Measurements from ENCODE around the gene CLSTN3.
A peak's percentile ranks its signal among the peaks of the same experiment; 100 is the strongest.

CLSTN3 gene

GRCh38 chr12:7125632-7126227 is 4.4 kb upstream of the CLSTN3 start:
- no peak for DNase-seq (ENCODE audit: low spot score)

DNA sequence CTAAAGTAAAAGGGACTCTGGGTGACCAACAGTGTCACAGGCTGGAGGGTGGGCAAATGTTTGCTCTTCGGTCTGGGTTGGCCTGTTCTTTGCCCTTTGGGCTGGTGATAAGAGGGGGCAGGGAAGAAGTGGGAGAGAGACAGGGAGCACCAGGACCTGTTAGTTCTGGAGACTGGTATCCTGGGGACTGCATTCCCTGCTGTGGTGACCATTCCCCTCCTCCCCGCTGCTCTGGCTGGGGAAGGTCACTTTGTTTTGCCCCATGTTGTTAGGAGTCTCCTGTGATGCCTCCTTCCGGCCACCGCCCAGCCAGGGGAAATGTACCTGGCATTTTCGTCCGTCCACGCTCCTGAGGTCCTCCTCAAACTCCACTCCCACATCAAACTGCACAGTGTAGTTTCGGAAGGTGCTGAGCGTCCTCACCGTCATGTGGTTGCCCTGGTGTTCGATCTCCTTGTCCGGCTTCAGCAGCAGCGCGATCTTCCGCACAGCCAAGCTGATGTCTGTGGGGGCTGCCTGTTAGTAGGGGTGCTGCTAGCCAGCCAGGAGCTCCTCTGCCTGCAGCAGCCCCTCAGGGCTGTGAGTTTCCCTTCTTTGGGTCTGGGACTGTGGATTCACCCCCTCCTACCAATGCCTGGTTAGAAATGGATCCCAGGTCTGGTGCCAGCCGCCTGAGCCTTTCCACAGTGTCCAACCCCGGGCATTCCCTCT is 2.1 kb upstream of the CLSTN3 start:
- DNase-seq (ENCODE audit: low spot score), result no peak

GRCh38 chr12:7128681-7129286 is 1.4 kb upstream of the CLSTN3 start, which contains the start of gene RBP5:
TSS of gene RBP5 (minus strand) at chr12:7128889. CDS start at chr12:7128775, 114 bp downstream.
- DNase-seq (ENCODE audit: low spot score), result no peak

- DNase-seq (ENCODE audit: low spot score), result no peak
Observed at GRCh38 chr12:7129287-7129871, 792 bp upstream of the CLSTN3 start.

GRCh38 chr12:7130701-7131501 is 730 bp downstream of the CLSTN3 start:
- DNase-seq (ENCODE audit: low spot score), result no peak

DNA sequence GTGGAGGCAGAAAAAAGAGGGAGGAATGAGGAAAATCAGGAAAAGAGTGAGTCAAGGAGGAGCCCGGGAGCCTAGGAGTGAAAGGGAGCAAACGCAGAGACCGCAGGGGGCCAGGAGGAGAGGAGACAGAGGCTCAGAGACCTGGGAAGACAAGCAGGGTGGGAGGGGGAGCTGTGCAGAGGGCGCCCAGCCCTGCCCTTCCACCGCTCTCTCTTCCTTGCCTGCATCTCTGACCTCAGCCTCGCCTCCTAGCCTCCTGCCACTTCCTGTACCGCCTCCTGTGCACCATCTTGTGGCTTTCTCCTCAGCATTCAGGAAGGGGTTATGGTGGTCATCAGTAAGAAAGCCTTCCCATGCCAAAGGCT is 1.3 kb downstream of the CLSTN3 start:
- no peak for DNase-seq (ENCODE audit: low spot score)

GRCh38 chr12:7134396-7135166 is 4.4 kb downstream of the CLSTN3 start:
- DNase-seq (ENCODE audit: low spot score), result no peak

DNA sequence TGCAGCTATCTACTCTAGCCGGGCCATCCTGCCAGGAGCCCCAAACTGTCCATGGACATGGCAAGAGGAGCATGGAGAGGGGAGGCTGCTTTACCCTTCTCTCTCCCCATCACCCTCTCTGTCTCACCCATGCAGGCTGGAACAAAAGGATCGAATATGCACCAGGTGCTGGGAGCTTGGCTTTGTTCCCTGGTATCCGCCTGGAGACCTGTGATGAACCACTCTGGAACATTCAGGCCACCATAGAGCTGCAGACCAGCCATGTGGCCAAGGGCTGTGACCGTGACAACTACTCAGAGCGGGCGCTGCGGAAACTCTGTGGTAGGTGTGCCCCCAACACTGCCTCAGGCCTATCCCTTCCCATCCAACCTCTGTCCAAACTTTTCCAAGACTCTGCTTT is 5.9 kb downstream of the CLSTN3 start:
- no peak for DNase-seq (ENCODE audit: low spot score)

DNA sequence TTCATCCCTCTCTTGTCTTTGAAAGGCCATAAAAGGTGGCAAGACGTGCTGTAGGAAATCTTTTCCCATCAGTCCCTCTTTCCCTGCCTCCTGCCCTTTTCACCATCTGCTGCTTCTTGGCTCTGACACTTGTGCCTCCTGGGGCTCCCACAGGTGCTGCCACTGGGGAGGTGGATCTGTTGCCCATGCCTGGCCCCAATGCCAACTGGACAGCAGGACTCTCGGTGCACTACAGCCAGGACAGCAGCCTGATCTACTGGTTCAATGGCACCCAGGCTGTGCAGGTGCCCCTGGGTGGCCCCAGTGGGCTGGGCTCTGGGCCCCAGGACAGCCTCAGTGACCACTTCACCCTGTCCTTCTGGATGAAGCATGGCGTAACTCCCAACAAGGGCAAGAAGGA is 6.5 kb downstream of the CLSTN3 start:
- DNase-seq (ENCODE audit: low spot score), result no peak

GRCh38 chr12:7137908-7138307 is 7.7 kb downstream of the CLSTN3 start:
- no peak for DNase-seq (ENCODE audit: low spot score)

- no peak for DNase-seq (ENCODE audit: low spot score)
Observed at GRCh38 chr12:7139200-7139599, 9.0 kb downstream of the CLSTN3 start.

GRCh38 chr12:7141351-7142005 is 11.3 kb downstream of the CLSTN3 start:
- DNase-seq (ENCODE audit: low spot score), result no peak

DNA sequence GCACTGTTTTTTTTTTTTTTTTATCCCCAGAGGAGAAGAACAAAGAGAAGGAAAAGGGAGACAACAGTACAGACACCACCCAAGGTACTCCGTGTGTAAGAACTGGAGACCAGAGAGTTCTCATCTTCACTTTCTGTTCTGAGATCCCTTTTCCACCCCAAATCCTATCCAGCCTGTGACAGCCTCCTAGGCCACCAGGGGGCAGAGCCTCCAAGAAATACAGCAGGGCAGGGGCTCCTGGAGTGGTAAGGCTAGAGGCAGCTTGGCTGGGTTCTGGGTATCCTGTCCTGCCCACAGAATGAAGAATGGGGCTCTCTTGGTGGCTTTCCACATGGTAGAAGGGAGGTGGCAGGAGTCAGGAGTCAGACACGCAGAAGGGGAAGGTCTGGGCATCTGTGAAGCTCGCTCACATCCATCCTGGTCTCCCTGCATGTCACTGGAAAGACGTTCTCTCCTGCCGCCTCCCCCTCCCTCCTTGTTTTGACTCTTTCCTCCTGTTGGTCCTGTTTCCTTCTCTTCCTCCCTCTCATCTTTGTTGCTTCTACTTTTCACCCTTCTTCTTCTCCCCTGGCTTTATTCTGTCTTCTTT is 12.0 kb downstream of the CLSTN3 start:
- peak; percentile 12 for DNase-seq (ENCODE audit: low spot score)

GRCh38 chr12:7142809-7143465 is 12.8 kb downstream of the CLSTN3 start:
- DNase-seq (ENCODE audit: low spot score), result no peak

DNA sequence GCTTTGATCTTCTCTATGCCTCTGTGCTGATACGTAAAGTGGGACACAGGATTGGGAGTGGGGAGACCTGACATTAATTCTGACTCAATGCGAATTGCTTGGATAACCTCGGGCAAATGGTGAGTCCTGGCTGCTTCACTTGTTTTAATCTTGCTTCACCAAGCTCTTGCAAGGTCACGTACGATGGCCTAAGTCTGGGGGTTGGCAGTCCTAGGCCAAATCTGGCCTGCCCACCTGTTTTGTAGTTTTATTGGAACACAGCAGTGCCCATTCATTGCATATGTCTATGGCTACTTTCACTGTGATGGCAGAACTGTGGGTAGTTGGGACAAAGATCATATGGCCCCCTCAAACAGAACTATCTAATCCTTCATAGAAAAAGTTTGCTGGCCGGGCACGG is 13.4 kb downstream of the CLSTN3 start:
- DNase-seq (ENCODE audit: low spot score), result no peak

GRCh38 chr12:7144414-7145120 is 14.4 kb downstream of the CLSTN3 start:
- peak; percentile 37 for DNase-seq (ENCODE audit: low spot score)

DNA sequence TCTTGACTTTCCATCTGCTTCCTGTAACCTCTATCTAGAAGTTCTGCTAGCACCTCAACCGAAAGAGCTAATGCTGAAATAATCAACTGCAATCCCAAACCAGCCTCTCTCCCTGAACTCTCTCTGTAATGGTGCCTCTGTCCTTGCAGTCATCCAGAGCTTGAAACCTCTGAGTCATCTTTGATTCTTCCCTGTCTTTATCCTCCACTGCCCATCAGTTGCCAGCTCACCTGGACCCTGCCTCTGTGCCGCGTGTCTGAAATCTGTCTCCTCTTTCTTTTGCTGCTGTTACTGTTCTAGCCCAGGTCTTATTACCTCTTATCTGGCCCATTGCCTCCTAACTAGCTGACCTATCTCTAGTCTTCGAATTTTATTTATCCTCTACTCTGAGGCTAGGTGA is 15.5 kb downstream of the CLSTN3 start:
- no peak for DNase-seq (ENCODE audit: low spot score)

- no peak for DNase-seq (ENCODE audit: low spot score)
Observed at GRCh38 chr12:7146228-7146627, 16.1 kb downstream of the CLSTN3 start.

DNA sequence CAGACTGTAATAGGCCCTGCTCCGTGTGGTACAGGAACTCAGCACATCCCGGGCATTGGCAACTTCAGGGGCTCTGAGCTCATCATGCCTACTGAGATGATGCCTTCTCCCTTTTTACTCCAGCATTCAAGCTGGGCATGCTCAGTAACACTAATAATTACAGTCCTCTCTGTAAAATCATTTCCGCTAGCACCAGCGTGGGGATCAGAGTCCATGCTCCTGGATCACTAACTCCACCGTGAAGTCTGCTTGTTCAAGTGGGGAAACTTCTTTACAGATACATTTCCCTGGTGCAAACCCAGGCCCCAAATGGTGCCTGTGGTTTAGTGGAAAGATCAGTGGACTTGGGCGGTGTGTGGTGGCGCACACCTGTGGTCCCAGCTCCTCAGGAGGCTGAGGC is 16.7 kb downstream of the CLSTN3 start:
- no peak for DNase-seq (ENCODE audit: low spot score)

Data from LoVo (cell line).